Fibroblast of upper back skin (primary cell): ENCODE data around the gene PIK3CB.
"Not testable (repeated sequence)": the region's sequence is repeated elsewhere in the genome, so short reads cannot be mapped to it uniquely, and the experiment has no call there.

Experiments used
- DNase-seq: peaks from one replicate; pipeline ENCODE4 v3.0.0-alpha.2; 2013

Gene PIK3CB

GRCh38 chr3:138726946-138727730 is 107.6 kb downstream of the PIK3CB start:
- DNase-seq: peak; percentile 62

GRCh38 chr3:138726042-138726441 is 108.7 kb downstream of the PIK3CB start:
- not testable (repeated sequence) for DNase-seq

GRCh38 chr3:138725116-138725515 is 109.6 kb downstream of the PIK3CB start:
- no peak for DNase-seq

GRCh38 chr3:138724443-138724842 is 110.3 kb downstream of the PIK3CB start:
- DNase-seq: no peak

GRCh38 chr3:138718849-138719248 is 115.9 kb downstream of the PIK3CB start:
- DNase-seq: no peak

- no peak for DNase-seq
These were observed 117.4 kb downstream of the PIK3CB start for GRCh38 chr3:138717348-138717747.

- DNase-seq: no peak
These were observed 122.6 kb downstream of the PIK3CB start for GRCh38 chr3:138712086-138712485.

- no peak for DNase-seq
These were observed 129.1 kb downstream of the PIK3CB start for GRCh38 chr3:138705675-138706074.

- DNase-seq: no peak
These were observed 137.9 kb downstream of the PIK3CB start for GRCh38 chr3:138696666-138697370.

GRCh38 chr3:138694287-138695007 is 140.3 kb downstream of the PIK3CB start:
- peak; percentile 98 for DNase-seq

- DNase-seq: no peak
These were observed 142.6 kb downstream of the PIK3CB start for GRCh38 chr3:138692152-138692551.

GRCh38 chr3:138691351-138691750 is 143.4 kb downstream of the PIK3CB start:
- no peak for DNase-seq

GRCh38 chr3:138690036-138690435 is 144.7 kb downstream of the PIK3CB start:
- no peak for DNase-seq

- DNase-seq: no peak
These were observed 145.8 kb downstream of the PIK3CB start for GRCh38 chr3:138688871-138689299.

- DNase-seq: no peak
These were observed 147.5 kb downstream of the PIK3CB start for GRCh38 chr3:138687236-138687635.

- peak; percentile 94 for DNase-seq
These were observed 147.9 kb downstream of the PIK3CB start for GRCh38 chr3:138686771-138687221.

- no peak for DNase-seq
These were observed 150.3 kb downstream of the PIK3CB start for GRCh38 chr3:138684396-138684795.

GRCh38 chr3:138682648-138683047 is 152.1 kb downstream of the PIK3CB start:
- DNase-seq: no peak

GRCh38 chr3:138681463-138682220 is 153.1 kb downstream of the PIK3CB start:
- no peak for DNase-seq

- DNase-seq: not testable (repeated sequence)
These were observed 153.8 kb downstream of the PIK3CB start for GRCh38 chr3:138680974-138681373.

- no peak for DNase-seq
These were observed 155.8 kb downstream of the PIK3CB start for GRCh38 chr3:138678874-138679392.

GRCh38 chr3:138678086-138678485 is 156.6 kb downstream of the PIK3CB start:
- no peak for DNase-seq
